NCI-H1417 (cell line): ENCODE results near the gene TCERG1L.
"Not testable (repeated sequence)": the region's sequence is repeated elsewhere in the genome, so short reads cannot be mapped to it uniquely, and the experiment has no call there.

Experiments used
- DNase-seq, 3 experiments: peaks; one replicate each; lab custom pipeline; 2025; lab: John Stamatoyannopoulos, UW

The TCERG1L gene

DNA sequence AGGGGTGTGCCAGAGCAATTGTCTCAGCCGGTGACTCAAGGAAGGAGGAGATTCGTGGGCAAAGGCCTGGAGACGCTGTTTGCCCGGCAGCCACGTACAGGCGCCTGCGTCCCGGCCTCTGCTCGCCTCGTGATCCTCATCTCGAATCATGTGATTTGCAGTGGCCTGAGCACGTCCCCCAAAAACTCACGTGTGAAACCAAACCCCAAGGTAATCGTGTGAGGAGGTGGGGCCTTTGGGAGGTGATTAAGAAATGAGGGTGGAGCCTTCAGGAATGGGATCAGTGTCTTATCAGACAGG lies 226.8 kb downstream of the TCERG1L start:
- DNase-seq = no peak

DNA sequence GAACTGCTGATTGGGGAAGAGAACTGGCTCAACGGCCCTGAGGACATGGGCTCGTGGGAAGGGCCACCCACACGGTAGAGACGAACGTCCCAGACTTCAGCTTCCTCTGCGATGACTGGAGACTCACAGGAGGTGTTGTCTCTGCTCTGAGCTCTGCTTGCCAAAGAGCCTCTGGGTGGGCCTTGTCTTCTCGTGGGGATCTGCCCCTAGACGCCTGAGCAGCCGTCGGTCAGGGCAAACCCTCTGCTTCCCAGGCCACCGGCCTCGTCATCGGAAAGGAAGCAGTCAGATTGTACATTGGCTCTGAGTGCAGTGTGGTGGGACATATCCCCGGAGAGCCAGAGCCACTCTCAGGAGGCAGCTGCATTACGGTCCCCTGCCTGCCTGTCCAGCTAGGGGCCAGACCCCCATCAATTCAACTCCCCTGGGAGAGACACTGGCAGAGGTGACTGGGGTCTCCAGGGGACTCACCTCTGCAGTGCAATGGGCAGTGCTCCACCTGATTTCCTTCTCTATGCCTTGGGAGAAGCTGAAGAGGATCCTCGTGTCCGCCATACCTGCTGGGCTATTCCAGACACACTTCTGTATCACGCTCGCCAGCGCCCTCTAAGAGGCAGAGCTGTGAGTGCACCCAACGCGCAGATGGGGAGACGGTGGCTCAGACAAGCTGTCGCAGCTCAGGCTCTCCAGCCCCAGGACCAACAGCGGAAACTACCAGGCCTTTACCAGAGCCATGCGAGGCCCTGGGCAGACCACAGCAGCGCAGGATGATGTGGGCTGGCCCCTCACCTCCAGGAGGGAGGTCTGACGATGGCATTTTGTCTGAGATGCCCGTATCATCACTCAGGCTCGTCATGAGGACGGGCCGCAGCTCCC lies 227.4 kb downstream of the TCERG1L start:
- no peak for DNase-seq

DNA sequence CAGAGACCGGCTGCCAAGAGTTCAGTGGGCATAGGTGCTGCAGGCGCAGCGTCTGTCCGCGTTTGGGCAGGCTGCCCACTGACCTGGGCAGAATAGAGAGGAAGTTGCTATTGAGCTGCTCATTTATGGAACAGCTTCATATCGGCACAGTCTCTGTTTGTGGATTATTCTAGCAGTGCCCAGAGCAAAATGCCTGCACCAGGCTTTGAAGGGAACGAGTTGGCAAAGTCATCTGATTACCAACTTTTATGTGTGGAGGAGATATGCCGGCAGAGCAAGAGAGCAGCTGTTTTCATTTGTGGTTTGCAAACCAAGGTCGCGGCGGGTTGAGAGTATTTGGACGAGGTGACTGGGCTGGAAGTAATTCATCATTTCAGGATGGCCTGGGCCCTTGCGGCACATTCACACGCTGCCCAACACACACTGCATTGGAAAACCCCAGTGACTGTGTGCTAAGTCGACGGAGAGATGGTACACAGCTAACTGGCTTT lies 228.5 kb downstream of the TCERG1L start:
- no peak for DNase-seq

DNA sequence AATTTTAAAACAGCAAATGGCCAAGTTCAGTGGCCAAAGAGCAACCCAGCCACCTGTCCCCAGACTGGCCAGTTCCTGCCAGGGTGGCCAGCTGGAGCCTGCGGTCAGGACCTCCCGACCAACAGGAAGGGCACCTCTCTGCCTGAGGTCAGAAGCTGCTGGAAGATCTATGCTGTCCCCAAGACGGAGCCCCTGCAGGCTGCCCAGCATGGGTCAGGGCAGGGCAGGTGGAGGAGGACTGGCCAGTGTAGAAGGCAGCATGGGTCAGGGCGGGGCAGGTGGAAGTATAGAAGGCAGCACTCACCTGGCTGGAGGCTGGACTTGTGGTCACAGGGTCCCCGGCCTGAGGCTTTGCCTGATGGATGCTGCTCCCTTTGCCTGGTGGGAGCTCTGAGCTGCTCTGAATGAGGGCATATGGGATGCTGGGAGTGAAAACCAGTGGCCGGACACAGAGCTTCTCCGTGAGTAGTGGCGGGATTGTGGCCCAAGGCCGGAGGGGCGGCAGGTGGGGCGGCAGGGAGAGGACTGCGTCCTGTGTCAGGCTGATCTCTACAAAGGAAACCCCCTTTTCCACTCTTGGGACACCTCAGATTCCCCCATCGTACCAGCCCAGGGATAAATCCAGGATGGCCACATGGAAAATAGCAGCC lies 229.2 kb downstream of the TCERG1L start:
- DNase-seq = no peak

DNA sequence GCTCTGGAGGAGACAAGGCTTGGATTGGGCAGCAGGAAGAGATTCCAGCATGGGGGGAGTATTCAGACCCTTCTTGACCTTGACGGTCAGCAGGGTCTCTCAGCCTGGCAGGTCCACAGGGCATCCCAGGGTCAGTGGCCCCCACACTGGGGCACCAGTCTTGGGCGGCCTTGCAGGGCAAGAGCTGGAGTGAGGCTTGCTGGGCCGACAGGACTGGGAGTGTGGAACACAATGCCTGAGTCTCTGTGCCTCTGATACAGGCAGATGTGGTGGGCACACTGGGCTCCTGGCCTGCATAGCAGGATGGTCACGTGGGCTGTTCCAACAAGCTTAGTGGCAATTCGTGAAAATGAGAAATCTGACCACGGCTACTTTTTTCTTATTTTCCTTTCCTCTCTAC lies 229.7 kb downstream of the TCERG1L start:
- DNase-seq = no peak

DNA sequence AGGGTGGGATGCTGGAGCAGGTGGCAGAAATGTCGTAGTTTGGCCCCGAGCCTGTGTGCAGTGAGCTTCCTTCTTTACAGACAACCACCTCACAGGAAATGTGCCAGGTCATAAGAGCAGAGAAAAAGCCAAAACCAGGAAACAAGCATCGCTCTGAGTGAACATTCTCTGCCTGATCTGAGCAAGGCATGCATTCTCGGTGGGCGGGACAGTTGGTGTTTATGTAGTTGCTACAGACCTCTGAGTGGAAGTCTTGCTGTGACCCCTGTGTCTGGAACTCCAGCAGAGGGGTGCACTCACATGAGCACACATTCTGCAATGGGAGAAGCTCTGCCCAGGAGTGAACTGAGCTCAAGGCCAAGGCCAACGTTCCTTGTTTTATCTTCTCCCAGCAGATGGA lies 230.1 kb downstream of the TCERG1L start:
- DNase-seq = peak in 1 of 3 experiments; percentile 0

DNA sequence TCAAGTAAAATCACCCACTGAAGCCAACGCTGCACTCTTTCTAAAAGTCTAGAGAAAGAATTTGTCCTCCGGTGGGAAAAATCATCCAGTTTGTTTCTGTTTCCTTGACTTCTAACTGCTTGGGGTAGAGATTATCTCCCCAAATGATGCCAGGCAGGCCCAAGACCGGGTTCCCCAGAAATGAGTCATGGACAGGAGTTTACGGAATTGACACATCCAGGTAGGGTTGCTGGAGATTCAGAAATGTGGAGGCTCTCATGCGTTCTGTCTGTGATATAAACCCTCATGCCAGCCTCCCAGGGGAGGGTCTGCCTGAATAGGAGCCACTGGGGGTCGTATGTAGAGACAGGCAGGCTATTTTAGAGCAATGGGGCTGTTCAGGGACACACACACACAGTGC lies 230.9 kb downstream of the TCERG1L start:
- DNase-seq = no peak

DNA sequence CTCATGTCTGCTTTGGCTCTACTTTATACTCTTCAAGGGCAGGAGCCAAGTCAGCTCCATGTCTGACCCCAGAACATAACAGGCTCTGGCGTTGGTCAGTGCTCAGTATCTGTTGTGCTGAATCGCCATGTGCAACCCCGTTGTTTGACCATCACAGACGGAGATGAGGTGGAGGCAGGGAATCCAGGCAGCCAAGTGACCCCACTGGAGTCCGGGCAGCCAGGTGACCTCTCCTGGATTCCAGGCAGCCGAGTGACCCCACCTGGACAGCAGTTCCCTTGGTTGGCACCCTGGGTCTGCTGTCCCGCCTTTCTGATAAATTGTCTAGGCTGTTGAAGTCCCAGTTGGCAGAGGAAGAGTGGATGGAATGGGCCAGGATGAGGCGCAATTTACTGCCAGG lies 232.2 kb downstream of the TCERG1L start:
- DNase-seq = no peak

DNA sequence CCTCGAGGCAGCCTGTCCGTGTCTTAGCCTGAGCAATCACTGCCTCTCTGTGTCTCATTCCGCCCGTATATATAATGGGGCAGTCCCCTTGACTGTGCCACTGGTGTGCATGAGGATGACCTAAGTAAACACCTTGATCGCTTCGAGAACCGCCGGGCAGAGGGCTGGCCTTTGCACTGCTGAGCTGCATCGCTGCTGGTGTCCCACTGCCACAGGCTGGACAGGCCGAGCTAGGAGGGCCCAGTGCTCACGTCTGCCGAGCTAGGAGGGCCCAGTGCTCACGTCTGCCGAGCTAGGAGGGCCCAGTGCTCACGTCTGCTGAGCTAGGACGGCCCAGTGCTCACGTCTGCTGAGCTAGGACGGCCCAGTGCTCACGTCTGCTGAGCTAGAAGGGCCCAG lies 232.6 kb downstream of the TCERG1L start:
- DNase-seq = not testable (repeated sequence)

DNA sequence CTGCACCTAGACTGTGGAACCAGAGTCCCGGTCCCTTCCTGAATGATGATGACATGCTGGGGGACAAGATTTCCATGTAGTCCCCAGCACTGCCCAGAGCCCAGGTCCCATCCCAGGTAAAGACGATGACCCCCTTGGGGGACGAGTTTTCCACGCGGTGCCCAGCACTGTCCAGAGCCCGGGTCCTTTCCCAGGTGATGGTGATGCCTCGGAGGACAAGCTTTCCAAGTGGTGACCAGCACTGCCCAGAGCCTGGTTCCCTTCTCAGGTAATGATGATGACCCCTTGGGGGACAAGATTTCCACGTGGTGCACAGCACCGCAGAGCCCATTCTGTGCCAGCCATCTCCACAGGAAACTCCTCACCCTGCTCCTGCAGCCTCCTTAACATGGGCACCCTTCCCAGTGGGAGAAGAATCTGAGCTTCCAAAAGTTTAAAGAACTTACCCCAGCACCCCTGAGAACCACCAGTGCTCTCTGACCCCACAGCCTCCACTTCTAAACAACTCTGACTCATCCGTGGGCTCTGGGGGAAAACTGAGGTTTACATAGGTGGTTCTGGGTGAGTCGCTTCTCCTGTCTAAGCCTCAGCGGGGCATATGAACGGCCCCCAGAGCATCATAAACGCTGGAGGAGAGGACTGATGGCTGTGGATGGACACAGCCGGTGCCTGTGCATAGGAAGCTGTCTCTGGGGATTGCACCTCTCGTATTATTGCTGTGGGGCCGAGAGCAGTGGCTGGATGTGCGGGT lies 233.2 kb downstream of the TCERG1L start:
- no peak for DNase-seq

DNA sequence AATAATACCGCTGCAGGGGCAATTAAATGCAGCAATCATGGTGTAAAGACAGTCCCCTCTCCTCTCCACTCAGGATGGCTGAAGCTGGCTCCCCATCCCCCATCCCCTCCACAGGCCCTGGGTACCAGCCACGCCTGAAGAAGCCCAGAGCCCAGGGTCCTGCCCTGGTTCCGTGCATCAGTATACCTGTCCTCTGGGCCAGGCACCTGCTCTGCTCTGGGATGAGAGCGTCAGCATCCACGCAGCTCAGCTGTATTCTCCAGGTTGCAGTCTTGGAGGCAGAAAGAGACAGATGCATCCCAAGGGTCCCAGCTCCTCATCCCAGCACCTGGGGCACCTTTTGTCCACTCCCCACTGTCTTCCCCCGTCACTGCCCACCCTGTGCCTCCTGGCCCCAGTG lies 233.8 kb downstream of the TCERG1L start:
- DNase-seq = no peak

DNA sequence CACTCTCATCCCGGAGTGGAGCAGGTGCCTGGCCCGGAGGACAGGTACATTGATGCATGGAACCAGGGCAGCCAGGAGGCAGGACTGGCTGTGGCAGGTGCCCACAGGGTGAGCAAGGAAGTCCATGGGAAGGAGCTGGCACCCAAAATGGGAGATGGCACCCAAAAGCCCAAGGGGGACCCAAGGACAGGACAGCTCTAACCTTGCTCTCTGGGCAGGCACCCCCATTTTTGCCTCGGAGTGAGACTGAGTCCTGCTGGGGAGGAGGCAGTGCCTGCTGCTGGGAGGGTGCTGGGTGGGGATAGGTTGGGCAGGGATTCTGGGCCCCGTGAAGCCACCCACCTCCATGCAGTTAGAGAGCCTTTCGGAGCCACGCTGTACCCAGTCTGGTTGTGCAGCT lies 234.5 kb downstream of the TCERG1L start:
- no peak for DNase-seq

DNA sequence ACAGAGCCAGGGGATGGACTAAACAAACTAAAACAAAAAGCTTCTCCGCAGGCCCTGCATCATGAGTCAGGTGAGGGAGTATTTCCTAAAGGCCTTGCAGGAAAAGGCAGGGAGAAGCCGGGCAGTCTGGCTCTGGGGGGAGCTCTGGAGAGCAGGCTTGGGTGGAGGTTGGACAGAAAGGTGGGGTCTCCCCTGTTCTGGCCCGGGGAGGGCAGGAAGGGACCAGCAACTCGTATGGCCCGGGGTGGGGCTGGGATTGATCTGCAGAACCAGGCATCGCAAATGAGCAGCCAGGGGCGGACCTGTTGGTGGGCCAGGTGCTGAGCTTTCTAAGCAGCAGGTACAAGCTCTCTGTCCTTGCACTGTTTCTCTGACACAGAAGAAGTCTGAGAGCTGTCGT lies 235.2 kb downstream of the TCERG1L start:
- no peak for DNase-seq

DNA sequence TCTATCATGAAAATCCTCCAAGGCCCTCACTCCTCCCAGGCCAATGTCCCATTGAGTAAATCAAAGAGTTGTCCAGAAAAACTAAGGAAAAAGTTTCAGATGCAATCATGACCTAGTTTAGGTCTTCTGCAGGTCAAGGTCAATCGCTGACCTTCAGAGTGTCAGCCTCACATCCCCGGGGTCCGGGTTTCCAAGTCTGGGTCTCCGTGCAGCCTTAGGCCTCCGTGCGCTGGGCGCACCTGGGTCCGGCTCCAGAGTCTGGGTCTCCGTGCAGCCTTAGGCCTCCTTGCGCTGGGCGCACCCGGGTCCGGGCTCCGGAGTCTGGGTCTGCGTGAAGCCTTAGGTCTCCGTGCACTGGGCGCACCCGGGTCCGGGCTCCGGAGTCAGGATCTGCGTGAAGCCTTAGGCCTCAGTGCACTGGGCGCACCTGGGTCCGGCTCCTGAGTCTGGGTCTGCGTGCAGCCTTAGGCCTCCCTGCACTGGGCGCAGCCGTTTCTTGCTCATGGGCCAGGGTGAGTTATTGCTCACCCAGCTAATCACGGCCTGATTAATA lies 236.2 kb downstream of the TCERG1L start:
- no peak for DNase-seq

DNA sequence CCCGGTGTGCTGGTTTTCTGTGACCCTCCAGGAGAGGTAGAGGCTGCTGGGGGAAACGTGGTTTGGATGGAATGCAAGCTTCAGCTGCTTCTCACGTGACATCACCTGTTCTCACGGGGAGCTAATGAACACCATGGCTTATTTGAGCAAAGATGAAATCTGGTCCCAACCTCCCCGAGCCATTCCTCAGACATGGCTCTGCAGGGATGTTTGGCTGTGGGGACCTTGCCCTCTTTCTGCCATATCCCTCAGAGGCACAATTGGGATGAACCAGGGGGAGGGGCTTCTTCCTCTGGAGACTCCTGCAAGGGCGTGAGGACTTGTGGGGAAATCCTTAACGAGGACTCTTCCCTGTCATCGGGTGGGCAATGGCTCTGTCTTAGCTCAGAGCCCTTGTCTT lies 236.8 kb downstream of the TCERG1L start:
- no peak for DNase-seq

DNA sequence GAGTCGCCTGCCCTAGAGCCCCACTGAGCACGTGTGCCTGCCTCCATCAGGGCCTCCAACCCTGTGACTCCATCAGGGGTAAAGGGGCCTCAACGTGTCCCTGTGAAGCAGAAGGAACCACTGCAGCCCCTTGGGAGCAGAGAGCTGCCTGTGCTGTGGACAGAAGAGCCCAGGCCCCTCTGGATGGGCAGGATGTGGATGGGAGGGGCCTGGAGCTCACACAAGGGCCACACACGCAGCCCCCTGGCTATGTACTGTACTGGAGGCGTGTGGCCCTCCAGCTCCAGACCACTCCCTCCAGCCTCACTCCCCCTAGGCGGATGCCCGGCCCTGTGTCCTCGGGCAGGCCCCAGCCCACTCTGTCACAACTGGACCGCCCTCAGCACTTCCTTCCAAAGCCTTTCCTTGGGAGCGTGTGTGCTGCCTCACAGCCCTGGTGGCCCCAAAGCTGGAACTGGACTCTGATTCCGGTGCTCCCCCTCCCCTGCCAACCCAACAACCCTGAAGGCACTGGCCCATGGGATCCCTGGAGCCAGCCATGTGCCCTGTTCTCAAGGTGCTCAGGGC lies 238.0 kb downstream of the TCERG1L start:
- DNase-seq = no peak

DNA sequence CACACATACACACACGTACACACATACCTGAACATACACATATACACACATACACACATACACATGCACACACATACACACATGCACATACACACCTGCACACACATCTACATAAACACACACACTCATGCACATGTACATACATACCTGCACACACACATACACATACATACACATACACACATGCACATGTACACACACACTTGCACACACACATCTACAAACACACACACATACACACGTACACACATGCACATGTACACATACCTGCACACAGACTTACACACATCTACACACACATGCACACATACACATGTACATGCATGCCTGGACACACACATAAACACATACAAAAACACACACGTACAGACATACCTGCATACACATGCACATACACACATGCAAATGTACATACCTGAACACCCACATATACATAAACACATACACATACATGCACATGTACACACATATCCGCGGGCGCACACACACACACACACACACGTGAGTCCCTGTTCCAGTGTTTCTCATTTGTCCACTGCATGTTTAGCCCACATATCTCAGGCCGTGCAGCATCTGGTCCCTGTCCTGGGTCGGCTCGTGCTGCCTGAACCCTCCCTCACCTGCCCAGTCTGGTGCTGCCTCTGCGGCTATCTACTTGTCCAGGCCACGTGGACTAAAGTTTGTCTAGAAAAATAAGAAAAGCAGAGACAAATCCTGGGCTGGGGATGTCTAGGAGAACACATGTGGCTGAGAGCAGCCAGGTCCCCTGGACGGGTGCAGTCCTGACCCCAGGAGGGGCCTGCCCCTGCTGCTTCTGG lies 238.7 kb downstream of the TCERG1L start:
- no peak for DNase-seq

DNA sequence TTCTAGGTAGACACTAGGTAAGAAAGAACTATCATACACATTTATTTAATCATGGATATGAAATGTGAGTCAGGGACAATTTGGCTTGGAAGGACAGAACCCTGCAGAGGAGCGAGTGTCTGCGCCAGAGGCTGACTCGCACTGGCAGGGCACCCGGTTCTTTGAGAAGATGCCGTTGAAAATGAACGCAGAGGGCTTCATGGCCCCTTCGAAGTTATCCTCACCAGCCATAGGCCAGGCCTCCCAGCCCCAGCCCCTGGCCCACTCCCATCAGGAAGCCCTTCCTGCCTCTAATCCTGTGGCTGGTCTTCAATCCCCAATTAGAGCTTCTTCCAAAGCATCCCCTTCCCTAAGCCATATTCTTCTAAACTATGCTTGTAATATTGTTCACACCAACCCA lies 239.8 kb downstream of the TCERG1L start:
- DNase-seq = no peak

DNA sequence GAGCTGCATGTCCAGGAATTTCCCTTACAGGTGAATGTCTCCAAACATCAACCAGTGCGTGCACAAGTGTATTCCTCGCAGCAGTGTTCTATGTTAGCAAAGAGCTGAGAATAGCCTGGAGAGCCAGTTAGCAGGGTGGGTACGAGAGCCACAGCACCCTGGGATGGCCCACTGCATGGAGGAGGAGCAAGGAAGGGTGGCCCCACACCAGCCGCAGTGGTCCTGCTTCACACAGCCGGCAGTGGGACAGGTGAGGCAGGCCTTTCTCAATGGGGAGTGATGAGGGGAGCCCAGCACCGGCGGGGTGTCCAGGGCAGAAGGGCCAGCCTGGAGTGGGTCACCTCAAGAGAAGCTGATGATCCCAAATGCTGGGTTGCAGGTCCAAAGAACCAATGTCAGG lies 240.7 kb downstream of the TCERG1L start:
- no peak for DNase-seq

DNA sequence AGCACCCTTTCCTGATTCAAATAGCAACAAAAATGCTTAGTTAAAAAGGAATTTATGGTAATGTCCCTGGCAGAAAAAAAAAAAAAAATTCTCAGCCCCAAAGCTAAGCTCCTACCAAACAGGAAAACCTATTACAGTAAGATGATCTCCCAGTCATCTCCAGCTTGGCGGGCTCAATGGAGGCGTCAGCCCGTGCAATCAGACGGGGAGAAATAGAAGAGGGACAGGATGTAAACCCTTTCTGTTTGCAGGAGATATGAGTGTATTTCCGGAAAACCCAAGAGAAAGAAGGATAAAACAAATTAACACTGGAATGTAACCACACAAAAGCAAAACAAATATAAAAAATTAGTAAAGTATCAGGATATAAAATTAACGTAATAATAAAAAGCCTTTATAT lies 242.8 kb downstream of the TCERG1L start:
- no peak for DNase-seq

DNA sequence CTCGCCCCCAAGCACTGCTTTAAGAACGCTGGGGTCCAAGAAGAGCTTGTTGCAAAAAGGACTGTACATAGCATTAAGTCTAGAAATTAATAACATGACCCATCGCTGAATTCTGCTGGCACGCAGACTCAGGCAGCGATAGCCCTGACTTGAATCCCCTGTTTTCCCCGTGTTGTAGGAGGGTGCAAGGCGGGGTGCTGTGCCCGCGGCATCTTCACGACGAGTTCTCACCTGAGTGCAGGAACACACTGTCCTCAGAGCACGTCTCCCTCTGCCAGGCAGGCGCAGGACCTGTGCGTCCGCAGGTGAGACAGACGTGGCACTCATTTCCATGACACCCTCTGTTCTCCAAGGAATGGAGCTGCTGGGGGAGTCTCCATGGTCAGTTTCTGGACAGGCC lies 243.2 kb downstream of the TCERG1L start:
- no peak for DNase-seq
